GM18868 (cell line): ENCODE measurements around the gene GRK5.
A peak's percentile ranks its signal among the peaks of the same experiment; 100 is the strongest.
"Not testable (repeated sequence)": the region's sequence is repeated elsewhere in the genome, so short reads cannot be mapped to it uniquely, and the experiment has no call there.

Experiments used
- ATAC-seq: cut with Tn5 transposase; IDR thresholded peaks from one replicate; pipeline ENCODE4 v1.9.1; 2021; ENCODE audit warnings: mild to moderate bottlenecking, moderate library complexity; ENCODE audit not compliant: unreplicated experiment

The GRK5 gene

DNA sequence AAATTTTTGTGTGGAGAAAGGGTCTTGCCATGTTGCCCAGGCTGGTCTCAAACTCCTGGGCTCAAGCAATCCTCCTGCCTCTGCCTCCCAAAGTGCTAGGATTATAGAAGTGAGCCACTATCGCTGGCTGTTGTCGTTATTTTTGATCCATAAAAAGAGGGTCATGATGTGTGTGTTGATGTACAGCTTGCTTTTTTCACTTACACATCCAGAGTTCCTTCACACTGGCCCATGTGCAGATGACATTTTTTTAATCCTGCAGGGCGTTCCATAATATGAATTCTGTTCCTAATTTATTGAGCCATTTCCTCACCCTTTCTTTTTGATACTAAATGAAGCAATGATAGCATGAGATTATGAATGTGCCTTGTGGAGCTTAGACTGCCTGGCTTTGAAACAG is 40.8 kb downstream of the GRK5 start:
- ATAC-seq: no peak

DNA sequence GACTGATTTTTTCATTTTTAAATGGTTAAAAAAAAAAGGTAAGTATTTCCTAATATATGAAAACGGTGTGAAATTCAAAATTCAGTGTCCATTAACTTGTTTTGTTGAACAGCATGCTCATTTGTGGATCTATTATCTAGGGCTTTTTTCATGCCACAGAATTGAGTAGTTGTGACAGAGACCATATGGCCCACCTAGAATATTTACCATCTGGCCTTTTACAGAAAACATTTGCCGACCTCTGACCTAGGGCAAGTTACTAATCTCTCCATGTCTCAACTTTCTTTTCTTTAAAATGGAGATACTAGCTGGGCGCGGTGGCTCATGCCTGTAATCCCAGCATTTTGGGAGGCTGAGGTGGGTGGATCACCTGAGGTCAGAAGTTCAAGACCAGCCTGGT is 41.3 kb downstream of the GRK5 start:
- no peak for ATAC-seq

DNA sequence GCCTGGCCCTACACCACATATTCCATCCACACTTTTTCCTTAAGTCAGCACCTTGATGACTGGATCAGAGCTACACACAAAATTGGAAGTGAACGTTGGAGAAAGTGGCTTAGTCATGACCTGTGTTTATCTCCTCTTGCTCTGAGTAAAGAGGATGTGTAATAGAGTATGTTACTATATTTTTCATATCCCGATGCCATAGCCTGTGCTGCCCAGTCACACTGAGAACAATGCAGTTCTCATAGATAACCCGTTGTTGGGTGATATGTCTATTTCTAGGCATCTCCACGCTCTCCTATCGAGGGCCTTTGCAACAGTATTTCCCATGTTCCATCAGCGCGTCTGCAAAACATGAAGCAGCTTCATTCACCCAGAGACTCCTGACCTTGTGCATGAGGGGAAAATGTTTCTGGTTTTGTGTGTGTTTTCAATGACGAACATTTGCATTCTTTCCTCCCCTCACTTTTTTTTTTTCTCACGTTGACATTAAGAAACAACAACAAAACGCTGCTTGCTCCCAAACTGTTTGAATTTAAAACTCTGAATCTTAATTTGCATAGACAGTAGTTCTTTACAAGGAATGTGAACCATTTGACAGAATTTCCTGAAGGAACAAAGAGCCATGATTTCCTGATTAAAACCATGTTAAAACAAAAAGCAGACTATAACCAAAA is 43.4 kb downstream of the GRK5 start:
- no peak for ATAC-seq

DNA sequence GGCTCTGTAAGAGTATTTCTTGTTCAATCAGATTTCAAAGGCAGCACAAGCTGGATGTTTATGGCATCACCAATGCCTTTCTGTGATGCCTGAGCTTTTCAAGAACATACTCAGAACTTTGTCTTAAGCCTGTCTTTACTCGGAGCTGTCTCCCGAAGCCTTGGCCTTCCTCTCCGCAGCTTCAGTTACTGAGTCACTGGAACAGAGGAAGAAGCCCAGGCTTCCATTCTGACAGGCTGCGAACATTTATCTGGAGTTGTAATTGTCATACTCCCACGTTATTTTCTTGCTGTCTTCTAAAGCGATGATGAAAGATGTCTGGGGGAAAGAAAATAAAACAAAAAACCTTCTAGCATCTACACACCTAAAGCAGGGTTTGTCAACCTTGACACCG is 43.9 kb downstream of the GRK5 start:
- no peak for ATAC-seq

DNA sequence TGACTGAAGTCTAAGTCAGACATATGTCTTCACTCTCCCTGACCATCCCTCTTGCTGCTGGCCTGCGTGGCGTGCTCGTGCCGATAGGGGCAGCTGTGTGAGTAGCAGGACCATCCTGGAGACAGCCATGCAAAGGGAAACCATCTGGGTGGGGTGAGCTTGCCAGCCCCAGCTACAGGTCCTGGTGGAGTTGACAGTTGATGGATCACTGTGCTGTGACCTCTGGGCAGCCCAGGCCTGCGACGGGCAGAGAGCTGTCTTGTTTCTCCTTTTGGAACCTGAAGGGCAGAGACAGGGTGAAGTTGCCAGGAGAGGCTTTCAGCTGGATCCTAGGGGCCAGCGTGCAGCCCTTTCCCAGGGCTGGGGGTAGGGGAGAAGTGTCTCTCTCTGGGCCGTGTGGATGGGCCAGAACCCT is 44.7 kb downstream of the GRK5 start:
- ATAC-seq: no peak

DNA sequence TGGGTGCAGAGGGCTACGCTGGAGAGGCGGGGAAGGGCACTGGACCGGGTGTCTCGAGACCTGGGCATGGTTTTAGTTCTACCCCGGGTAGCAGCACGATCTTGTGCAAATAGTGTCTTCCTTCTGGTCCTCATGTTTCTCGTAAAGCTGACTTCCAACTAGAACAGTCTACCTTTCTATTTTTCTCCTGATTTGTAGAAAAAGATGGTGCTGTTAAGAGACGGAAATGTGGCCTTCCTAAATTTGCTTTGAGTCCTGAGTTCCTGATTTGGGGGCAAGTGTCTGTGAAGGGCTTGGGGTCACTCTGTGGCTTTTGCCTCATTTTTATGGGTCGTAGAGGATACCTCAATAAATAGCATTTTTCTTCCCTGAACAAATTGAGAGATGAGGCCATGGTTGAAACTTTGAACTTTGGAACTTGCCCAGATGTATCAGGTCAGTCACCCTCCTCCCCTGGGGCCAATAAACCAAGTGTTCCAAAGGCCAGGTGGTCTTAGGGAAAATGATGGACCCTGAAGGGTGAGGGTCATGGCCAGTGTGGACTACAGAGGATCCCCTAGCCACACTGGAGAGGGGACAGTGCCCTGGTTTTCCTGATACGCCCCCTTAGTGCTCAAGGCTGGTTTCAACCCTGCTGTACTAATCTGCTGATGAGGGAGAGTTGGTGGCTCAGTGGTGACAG is 45.2 kb downstream of the GRK5 start:
- no peak for ATAC-seq

DNA sequence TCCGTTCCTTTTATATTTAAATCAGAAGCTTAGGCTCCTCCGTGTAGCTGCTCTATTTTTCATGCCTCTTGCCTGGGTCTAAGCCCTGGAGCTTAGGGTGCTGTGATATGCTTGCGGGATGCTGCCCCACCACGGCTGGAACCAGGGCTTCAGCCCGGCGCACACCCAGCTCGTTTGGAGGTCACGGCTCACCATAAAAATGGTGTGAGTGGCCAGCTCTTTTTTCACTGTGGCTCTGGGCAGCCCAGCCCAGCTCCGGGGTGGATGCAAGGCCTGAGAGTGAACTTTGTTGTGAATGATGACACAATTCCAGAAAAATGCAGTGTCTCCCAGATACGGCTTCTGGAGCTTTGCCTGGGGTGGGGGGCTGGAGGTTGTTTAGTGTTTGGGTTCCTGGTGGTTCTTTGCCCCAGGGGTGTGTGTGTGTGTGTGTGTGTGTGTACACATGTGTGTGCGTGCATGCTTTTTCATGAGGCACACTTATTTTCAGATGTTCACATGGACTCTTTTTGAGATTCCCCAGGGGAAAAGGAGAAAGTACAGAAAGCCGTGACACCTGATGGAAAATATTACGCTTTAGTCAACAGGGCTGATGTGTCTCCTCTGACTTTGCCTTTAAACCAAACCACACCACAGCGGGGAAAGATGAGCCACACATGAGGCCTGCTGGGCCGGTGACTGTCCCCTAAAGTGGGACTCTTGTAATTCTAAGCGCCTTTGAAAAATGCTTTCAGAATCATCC is 46.2 kb downstream of the GRK5 start:
- ATAC-seq: no peak

DNA sequence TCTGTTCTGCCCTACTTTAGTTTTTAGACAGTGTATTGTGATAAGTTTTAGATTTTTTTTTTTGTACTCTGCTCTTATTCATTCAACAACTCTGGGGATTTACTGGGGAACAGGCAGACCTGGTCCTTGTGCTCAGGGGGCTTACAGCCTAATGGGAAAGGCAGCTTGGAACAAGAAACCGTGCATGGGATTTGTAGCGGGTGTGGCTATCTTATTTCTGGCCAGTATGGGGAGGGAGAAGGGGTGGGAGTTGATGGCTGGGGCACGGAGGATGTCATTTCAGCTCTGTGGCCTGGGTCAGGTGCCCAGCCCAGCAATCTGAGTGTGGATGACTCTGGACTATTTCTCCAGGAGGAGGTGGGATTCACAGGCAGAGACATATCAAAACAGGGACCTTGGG is 47.0 kb downstream of the GRK5 start:
- no peak for ATAC-seq

DNA sequence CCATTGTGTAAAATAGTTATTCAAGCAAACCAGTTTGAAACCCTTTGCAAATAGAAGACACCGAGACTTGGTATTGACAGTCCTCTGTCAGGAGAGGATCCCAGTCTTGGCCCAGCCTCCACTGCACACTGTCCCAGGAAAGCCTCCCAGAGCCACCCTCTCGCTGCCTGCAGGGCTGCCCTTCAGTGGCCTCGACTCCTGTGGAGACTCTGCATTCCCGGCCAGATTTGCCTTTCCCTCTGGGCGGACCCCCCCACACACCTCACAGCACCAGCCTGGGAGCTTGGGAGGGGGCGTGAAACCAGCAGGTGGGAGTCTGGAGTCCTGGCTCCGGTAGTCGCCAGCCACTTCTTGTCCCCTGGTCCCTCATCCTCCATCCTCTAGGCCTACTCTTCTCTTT is 48.7 kb downstream of the GRK5 start:
- ATAC-seq: no peak

DNA sequence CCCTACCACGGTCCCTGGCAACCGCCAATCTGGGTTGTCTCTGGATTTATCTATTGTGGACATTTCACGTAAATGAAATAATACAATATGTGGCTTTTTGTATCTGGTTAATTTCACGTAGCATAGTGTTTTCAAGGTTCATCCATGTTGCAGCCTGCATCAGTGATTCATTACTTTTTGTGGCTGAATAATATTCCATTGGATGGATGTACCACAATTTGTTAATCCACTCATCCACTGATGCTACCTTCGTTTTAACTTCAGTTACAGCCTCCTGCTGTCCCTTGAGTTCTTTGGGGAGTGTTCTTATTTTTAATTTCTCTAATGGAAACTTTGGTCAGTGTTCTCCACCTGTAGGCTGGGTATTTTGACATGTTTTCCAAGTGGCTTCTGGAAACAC is 49.5 kb downstream of the GRK5 start:
- ATAC-seq: no peak

DNA sequence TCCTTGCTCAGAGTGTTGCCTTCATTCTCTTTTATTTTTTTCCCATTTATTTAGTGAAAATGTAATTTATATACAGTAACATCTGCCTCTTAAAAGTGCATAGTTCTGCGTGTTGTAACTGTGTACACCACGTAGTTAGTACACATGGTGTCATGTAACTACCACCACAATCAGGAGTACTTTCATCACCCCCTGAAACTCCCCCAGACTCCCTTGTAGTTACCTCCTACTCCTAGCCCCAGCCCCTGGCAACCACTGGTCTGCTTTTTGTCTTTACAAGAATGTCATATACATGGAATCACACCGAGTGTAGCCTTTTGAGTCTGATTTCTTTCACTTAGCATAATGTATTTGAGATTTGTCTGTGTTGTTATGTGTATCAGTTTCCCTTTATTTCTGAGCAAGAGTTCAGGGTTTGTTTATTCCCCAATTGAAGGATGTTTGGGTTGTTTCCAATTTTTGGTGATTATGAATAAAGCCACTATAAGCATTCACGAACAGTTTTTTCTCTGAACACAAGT is 50.6 kb downstream of the GRK5 start:
- ATAC-seq: no peak

DNA sequence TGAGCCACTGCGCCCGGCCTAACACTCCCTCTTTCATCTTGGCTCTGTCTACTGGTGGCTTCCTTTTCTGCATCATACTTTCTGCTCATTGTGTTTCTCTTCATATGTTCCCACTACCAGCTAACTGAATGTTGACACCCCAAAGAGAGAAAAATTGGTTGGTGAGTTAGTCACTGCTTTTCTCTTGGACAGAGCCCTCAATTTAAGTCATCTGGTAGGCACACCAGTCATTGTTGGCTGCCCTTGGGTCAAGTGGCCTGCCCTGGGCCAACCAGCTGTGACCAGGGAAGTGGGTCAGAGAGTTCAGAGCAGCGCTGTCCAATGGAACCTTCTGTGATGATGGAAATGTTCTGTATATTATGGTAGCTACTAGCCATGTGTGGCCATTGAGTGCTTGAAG is 52.0 kb downstream of the GRK5 start:
- ATAC-seq: no peak

DNA sequence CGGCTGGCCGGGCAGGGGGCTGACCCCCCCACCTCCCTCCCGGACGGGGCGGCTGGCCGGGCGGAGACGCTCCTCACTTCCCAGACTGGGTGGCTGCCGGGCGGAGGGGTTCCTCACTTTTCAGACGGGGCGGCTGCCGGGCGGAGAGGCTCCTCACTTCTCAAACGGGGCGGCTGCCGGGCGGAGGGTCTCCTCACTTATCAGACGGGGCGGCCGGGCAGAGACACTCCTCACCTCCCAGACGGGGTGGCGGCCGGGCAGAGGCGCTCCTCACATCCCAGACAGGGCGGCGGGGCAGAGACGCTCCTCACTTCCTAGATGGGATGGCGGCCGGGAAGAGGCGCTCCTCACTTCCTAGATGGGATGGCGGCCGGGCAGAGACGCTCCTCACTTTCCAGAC is 53.6 kb downstream of the GRK5 start:
- not testable (repeated sequence) for ATAC-seq

DNA sequence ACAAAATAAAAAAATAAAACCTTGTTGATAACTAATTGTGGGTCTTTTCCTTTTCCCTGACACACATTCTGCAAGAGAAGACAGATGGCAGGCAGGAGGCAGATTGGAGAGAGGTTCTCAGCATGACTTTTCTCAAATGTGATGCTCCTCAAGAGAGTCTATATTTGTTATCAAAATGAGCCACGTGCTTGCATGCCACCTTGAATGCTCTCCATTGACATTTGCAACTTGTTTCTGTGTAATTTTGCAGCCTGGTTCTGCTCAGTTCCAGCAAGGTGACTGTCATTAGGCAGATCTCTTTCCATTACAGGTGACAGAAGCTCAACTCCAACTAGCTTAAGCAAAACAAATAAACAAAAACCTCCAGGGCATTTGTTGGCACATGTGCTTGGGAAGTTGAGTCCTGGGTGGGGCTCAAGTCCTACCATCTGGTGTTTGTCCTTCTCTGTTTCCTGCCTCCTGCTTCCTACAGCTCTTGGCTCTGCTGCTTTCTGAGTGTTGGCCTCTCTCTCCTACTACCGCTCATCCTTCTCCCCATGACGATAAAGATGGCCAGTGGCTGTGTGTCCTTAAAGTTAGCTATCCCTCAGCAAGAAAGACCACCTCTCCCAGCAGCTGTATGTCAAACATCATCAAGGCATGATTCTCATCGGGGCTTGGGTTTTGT is 56.7 kb downstream of the GRK5 start:
- ATAC-seq: no peak

DNA sequence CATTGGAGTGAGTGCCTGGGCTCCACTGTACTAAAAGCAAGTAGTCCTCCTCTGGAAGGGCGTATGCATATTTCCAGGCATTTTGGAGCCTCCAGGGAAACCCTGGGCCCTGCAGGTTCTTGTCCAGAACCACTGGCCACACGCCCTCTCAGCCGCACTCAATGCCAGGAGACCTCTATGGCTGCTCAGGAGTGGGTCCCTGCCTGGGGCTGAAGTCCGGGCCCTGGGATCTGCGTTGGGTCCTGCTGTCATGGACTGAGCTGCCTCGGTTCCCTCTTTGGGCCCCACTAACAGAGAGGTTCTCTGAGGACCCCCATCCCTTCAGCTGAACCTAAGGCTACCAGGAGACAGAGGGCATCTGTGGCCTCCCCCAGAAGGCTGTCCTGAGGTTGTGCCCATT is 58.3 kb downstream of the GRK5 start:
- no peak for ATAC-seq

DNA sequence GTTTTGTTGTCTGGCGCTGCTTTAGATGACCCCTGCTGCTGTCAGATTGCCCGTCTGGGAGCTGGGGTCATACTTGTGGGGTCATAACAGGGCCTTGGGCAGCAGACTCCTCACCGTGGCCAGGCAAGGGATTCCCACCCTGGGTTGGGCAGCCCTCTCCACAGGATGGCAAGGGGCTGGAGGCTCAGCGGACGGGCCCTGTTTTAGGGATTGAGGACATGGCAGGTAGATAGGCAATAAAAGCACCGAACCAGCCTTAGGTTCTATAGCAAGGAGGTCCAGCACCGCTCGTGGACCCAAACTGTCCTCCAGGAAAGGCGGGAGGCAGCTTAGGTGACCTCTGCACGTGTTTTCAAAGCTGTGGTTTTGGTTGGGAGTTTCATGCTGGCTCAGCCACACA is 60.0 kb downstream of the GRK5 start:
- no peak for ATAC-seq

DNA sequence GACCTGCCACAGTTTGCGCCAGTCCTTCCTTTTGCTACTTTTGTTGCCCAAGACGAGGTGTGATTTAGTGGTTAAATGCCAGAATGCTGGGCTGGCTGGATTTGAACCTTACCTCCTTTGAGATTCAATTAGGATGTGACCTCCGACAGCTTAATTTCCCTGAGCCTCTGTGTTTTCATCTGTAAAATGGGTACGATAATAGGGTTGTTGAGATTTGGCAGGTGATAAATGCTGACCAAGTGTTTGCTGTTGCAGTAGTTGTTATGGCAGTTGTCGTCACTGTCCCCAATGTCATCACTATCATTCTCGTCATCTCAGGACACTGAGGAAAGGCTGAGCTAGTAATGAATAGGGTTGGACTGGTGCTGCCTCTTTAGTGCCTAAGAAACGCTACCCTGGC is 61.1 kb downstream of the GRK5 start:
- ATAC-seq: no peak

DNA sequence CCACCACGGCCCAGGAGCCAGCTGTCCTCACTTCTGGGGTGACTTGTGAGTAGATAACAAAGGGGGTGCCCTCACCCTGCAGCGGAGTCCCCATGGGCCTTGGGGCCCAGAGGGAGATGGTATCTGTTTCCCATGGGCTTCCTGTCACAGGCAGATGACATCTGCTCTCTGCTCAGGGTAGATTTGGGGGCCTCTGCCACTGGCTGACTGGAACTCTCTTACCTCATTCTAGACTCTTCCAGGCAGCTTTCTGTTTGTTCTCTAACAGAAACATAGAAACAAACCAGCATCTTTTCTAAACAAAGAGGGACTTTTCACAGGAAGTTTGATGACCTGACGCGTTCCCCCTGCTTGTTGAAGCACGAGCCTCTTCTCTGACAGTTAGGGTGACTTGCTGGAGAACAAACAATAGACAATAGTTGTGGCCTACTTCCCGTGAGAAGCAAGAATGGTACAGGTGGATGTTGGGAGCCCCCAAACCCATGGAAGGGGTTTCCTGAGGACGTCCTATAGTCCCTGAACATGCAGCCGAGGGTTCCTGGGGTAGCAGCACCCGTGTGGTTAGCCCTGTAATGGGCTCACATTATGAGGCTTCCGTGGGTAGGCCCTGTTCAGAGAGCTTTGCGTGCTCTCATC is 61.6 kb downstream of the GRK5 start:
- peak; percentile 81 for ATAC-seq

DNA sequence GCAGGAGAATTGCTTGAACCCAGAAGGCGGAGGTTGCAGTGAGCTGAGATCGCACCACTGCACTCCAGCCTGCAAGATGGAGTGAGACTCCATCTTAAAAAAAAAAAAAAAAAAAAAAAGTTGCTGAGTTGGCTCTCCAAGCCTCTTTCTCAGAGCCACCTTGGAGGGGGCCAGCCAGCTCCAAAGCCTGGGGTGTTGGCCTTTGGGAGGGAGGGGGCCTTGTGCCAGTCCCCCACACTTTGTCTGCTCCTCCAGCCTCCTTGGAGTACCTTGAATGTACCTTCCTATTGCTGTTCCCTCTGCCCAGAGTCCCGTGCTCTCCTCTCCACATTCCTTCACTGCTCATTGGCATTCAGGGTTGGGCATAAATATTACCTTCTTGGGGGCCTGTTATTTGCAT is 62.4 kb downstream of the GRK5 start:
- no peak for ATAC-seq

DNA sequence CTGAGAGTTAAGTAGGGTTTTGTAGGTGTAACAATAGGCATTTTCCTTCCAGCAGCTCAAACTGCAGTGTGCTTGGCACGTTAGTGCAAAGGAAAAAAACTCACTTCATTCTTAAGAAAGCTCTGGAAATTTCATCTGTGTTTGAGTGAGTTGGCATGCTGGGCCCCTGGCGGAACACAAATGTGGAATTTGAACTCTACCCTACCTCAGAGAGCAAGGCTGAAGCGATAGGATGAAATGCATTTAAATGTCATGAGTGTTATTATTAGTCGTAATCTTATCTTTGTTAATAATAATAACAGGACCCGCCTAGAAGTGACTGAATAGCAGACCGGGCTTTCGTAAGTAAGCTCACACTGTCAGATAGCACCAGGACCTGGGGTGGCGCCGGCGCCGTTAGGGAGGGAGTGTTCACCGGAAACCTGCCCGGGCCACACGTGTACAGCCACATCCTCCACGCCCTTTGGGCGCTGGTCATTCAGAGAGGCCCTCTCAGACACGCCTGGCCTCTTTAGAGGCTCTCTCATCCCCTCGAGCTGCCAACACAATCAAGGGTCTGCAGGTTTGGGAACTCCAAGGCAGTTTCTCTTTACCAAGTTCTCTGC is 63.5 kb downstream of the GRK5 start:
- ATAC-seq: peak; percentile 55

DNA sequence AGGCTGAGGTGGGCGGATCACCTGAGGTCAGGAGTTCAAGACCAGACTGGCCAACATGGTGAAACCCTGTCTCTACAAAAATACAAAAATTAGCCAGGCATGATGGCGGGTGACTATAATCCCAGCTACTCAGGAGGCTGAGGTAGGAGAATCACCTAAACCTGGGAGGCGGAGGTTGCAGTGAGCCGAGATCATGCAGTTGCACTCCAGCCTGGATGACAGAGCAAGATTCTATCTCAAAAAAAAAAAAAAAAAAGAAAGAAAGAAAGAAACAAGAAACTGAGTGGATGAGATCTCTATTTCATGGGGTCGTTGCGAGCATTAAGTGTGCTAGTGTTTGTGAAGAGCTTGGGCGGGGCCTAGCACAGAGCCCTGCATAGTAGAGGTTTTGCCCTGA is 65.0 kb downstream of the GRK5 start:
- not testable (repeated sequence) for ATAC-seq
